Glomerular endothelial cell (primary cell): Measurements from ENCODE around the gene C10orf120. TPM values are rescaled to one million over a fixed set of nuclear protein-coding genes. Genes with fewer than 3 reads are reported as not detected.

Experiments
- DNase-seq: peaks from one replicate; pipeline ENCODE4 v3.0.0-alpha.2; 2011; ENCODE audit warnings: low read depth, low spot score; ENCODE audit errors: extremely low read depth
- total RNA-seq: library from RNA; depleted of rRNA; stranded (reverse); fragments of >200 nt; gene quantifications from 2 replicates; pipeline ENCODE4 v1.2.3, GENCODE V29; 2015

The C10orf120 gene
- not detected in 2 replicates for total RNA-seq

GRCh38 chr10:122699796-122700455 is at the start of gene C10orf120:
Gene C10orf120 (minus strand): TSS chr10:122699846. CDS start chr10:122699790, 56 bp downstream.
- DNase-seq = no peak

DNA sequence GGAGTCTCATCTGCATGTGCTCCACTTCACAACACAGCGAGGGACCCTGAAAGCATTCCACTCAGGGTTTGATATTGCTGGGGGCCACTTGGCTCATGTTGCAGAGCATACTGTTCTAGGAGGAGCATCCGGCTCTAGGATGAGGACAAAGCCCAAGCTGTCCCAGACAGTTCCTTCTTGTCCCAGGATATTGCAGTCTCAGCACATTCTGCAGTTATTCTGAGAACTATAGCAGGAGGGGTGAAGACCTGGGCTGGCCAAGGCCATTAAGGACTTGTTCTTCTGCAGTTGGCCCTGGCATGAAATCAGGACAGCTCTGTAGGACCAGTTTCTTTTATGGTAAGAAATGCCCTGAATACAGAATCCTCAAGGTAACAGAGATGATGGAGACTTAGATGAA is 48.9 kb upstream of the C10orf120 start:
- DNase-seq = no peak

GRCh38 chr10:122746408-122746807 is 46.8 kb upstream of the C10orf120 start:
- DNase-seq = no peak

DNA sequence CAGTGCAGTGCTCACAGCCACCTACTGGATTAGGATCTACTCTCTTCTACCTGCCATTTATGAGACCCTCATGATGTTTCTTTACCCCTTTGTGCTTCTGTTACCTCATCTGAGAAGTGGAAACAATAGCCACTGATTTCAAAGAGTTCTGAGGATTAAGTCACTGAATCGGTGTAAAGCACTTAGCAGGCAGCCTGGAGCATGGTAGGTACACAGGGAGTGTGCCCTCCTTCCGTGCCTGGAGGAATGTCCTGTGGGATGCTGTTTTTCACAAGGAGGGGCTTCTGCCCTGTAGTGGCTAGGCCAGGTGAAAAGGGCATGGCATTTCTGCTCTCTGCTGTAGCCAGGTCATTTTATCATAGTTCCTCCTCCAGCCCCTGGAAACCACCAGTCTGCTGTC is 44.6 kb upstream of the C10orf120 start:
- DNase-seq = no peak

GRCh38 chr10:122740640-122741039 is 41.0 kb upstream of the C10orf120 start:
- DNase-seq = no peak

DNA sequence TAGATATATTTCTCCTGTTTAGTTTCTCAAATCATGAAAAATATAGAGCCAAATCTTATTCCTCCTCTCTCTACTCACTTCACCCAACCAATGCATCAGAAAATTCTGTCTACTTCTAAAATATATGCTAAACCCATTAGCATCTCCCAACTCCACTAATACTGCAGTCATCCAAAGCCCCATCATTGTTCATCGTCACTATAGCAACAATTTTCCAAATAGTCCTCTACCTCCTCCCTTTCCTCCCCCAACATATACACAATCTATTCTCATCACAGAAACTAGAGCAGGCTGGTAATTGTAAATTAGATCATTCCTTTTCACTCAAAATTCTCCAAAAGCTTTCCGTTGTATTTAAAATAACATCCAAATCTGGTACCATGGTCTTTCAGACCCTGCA is 38.4 kb upstream of the C10orf120 start:
- DNase-seq = no peak

- no peak for DNase-seq
Observed at GRCh38 chr10:122733931-122734665, 34.5 kb upstream of the C10orf120 start.

- DNase-seq = no peak
Observed at GRCh38 chr10:122733443-122733842, 33.8 kb upstream of the C10orf120 start.

- DNase-seq = no peak
Observed at GRCh38 chr10:122730238-122730637, 30.6 kb upstream of the C10orf120 start.

- no peak for DNase-seq
Observed at GRCh38 chr10:122729126-122729525, 29.5 kb upstream of the C10orf120 start.

GRCh38 chr10:122727426-122727825 is 27.8 kb upstream of the C10orf120 start:
- DNase-seq = no peak

GRCh38 chr10:122725768-122726167 is 26.1 kb upstream of the C10orf120 start:
- no peak for DNase-seq

- no peak for DNase-seq
Observed at GRCh38 chr10:122725006-122725405, 25.4 kb upstream of the C10orf120 start.

GRCh38 chr10:122721111-122721510 is 21.5 kb upstream of the C10orf120 start:
- DNase-seq = no peak

- no peak for DNase-seq
Observed at GRCh38 chr10:122716025-122716424, 16.4 kb upstream of the C10orf120 start.

GRCh38 chr10:122715576-122715975 is 15.9 kb upstream of the C10orf120 start:
- DNase-seq = no peak

DNA sequence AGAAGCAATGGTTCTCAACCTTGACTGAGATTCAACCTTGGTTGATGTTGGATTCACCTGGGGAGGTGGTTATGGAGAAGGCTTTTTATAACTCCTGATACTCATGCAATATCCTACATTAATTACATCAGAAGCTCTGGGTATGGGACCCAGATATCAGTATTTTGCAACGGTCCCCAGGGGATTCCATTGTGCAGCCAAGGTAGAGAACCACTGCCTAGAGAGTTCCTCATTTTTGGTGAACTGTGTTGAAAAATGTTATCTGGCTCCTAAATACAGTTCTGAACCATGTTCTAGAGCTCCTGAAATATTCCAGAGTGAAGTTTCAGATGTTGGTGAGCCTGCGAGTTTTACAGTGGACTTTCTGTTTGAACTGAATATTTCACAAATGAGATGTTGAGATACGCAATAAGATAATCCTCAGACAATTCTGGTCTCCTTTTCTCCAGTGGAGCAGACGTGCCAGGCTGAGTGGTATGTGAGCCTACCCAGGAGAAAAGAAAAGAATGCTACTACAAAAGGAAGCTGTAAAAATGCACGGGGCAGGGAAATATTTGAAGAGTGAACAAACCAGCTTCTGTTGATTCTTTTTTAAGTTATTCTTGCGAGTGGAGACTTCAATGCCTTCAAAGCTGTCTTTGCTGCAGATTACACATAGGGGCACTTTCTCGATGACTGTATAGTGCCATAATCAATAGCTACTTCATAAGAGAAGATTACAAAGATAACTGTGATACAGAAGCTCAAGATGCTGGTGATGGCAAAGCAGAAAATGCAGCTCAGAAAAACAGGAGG is 13.6 kb upstream of the C10orf120 start:
- DNase-seq = no peak

DNA sequence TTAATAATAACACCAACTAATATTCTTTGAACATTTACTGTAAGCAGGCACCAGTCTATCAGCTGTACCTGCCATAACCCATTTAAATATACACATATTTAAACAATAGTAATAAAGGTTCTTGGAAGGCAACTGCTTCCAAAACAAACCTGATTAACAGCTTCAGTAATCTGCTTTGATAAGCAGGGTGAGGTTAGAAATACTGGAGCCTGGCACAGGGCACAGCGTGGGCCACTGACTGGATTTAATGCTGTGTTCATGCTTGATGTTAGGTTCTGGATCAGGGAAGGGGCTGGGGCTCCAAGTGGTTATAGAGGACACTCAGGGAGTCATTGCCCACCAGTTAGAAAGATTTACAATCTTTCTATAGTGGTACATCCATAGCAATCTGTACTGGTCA is 10.9 kb upstream of the C10orf120 start:
- DNase-seq = no peak

DNA sequence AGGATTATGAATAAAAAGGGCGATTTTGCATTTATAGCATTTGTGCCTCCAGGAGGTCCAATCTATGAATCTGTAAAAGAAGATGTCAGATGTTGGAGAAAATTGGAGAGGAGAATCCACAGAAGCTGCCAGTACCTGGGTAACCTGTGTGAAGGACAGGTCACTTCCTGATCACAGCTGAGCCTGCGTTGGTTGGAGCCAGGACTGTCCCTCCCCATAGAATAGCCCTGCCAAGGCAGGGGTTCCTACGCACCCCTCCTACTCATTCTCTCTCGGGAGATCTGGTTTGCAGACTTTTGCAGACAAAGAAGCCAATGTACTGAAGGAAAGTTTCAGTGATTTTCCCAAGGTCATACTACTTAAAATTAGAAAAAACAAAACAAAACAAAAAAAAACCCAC is 10.3 kb upstream of the C10orf120 start:
- DNase-seq = no peak

- DNase-seq = no peak
Observed at GRCh38 chr10:122707535-122707934, 7.9 kb upstream of the C10orf120 start.

DNA sequence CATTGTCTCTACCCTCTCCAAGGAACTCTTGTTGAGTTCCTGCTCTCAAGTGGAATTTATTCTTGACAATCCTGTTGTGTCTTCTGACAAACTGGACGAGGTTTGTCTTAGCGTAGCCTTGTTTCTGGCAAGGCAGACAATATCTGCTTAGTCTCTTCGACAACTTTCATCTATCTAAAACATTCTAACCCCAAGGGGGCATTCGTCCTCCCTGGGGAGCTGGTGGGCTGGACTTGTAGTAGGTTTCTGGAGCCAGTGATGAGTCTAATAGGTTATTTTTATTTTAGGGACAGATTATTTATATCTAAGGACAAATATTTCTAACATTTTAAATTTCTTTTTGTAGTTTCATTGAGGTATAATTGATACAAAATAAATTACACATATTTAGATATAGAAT is 7.3 kb upstream of the C10orf120 start:
- no peak for DNase-seq

DNA sequence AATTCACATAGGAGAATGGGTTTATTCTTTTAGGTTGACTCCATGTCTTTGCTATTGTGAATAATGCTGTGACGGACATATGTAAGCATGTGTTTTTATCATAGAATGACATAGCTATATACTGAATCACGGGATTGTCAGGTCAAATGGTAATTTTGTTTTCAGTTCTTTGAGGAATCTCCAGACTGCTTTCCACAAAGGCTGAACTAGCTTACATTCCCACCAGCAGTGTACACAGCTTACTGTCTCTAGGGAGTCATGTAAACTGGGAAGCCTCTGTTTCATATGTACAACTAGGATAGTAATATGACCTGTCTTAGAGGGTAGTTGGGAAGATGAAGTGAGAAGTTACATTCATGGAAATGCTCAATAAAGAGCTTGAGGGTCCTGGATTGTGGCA is 6.8 kb upstream of the C10orf120 start:
- no peak for DNase-seq
